ENCODE data around the gene DYNLT4.

GRCh38 chr1:44802306-44803061 is 4.7 kb downstream of the DYNLT4 start:
- TF ChIP-seq POLR2AphosphoS5 (IDR thresholded peaks at IDR 0.05; ENCODE audit: low read depth, low read length), result no peak; the same call in 1 of the 2 replicates
- no peak for TF ChIP-seq SPI1 (IDR thresholded peaks at IDR 0.05; ENCODE audit: low read depth, low read length)
- no peak for TF ChIP-seq POLR2A (IDR thresholded peaks at IDR 0.05; ENCODE audit: low read depth, low read length)
- TF ChIP-seq TAF1 (IDR thresholded peaks at IDR 0.05; ENCODE audit: low read depth, low read length), result no peak
- TF ChIP-seq PAX5 (IDR thresholded peaks at IDR 0.05; ENCODE audit: insufficient read depth, low read length, severe bottlenecking), result no peak
